Measurements from ENCODE around the gene AFAP1L2. TPM values are rescaled to one million over a fixed set of nuclear protein-coding genes. Genes with fewer than 3 reads are reported as not detected.

The AFAP1L2 gene
- total RNA-seq, 1 donor: 0.18 TPM

- H3K4me3 ChIP-seq (ENCODE audit: low read depth, low read length): no peak overlapping the region
- TF ChIP-seq, protein P1, sequence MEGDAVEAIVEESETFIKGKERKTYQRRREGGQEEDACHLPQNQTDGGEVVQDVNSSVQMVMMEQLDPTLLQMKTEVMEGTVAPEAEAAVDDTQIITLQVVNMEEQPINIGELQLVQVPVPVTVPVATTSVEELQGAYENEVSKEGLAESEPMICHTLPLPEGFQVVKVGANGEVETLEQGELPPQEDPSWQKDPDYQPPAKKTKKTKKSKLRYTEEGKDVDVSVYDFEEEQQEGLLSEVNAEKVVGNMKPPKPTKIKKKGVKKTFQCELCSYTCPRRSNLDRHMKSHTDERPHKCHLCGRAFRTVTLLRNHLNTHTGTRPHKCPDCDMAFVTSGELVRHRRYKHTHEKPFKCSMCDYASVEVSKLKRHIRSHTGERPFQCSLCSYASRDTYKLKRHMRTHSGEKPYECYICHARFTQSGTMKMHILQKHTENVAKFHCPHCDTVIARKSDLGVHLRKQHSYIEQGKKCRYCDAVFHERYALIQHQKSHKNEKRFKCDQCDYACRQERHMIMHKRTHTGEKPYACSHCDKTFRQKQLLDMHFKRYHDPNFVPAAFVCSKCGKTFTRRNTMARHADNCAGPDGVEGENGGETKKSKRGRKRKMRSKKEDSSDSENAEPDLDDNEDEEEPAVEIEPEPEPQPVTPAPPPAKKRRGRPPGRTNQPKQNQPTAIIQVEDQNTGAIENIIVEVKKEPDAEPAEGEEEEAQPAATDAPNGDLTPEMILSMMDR (IDR thresholded peaks at IDR 0.05; ENCODE audit: insufficient read depth, low read length): no peak
Measured at GRCh38 chr10:114327537-114328440, 76.5 kb downstream of the AFAP1L2 start.

GRCh38 chr10:114326795-114327194, 77.5 kb downstream of the AFAP1L2 start:
- TF ChIP-seq, protein P1 (IDR thresholded peaks at IDR 0.05; ENCODE audit: insufficient read depth, low read length): no peak
- no peak for DNase-seq (ENCODE audit: low read depth)
- no peak overlapping the region for H3K4me3 ChIP-seq (ENCODE audit: low read depth, low read length)

More at GRCh38 chr10:114327537-114328440, 76.5 kb downstream of the AFAP1L2 start:
- DNase-seq (ENCODE audit: low read depth): no peak

- TF ChIP-seq, protein P1 (IDR thresholded peaks at IDR 0.05; ENCODE audit: insufficient read depth, low read length): no peak
- no peak overlapping the region for H3K4me3 ChIP-seq (ENCODE audit: low read depth, low read length)
- no peak for DNase-seq (ENCODE audit: low read depth)
Measured at GRCh38 chr10:114323023-114323422, 81.3 kb downstream of the AFAP1L2 start.

GRCh38 chr10:114322344-114322743, 82.0 kb downstream of the AFAP1L2 start:
- H3K4me3 ChIP-seq (ENCODE audit: low read depth, low read length): no peak overlapping the region
- DNase-seq (ENCODE audit: low read depth): no peak
- TF ChIP-seq, protein P1 (IDR thresholded peaks at IDR 0.05; ENCODE audit: insufficient read depth, low read length): no peak

DNA sequence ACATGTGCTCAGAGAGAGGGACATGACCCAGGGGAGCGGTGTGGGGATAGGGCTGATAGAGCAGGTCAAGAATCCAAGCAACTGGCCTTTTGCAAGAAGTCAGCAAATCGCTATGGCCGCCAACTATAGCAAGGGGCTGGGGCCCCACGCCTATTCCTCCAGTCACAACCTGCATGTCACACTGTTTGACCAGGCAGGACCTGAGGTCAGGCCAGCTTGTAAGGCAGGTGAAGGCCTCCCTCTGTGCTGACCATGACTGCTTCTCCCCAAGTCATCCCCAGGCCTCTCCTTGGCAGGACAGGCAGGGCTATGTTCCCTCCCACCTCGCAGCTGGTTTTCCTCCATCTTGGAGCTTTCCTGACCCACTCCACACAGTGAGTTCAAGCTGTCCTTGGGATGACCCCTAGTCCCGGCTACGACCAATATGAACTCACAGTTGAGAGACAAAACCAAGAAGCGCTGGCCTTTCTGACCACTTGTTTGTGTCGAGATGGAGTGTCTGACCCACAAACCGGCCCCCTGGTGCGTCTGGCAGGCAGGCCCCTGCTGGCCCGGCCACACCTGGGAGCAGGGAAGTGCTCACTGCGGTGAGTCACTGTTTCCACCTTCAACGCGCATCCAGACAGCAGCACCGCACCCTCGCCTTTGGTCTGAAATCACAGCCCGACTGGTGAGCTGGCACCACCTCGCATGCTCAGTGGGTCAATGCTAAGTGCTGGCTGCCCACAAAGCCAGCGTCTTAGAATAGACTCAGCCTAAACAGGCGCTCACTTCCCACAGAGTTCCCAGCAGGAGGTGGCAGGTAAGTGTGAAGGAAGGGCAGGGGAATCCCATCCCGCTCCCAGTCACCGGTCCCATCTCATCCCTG, 83.8 kb downstream of the AFAP1L2 start:
- TF ChIP-seq, protein P1 (IDR thresholded peaks at IDR 0.05; ENCODE audit: insufficient read depth, low read length): no peak
- no peak for DNase-seq (ENCODE audit: low read depth)
- H3K4me3 ChIP-seq (ENCODE audit: low read depth, low read length): no peak overlapping the region

DNA sequence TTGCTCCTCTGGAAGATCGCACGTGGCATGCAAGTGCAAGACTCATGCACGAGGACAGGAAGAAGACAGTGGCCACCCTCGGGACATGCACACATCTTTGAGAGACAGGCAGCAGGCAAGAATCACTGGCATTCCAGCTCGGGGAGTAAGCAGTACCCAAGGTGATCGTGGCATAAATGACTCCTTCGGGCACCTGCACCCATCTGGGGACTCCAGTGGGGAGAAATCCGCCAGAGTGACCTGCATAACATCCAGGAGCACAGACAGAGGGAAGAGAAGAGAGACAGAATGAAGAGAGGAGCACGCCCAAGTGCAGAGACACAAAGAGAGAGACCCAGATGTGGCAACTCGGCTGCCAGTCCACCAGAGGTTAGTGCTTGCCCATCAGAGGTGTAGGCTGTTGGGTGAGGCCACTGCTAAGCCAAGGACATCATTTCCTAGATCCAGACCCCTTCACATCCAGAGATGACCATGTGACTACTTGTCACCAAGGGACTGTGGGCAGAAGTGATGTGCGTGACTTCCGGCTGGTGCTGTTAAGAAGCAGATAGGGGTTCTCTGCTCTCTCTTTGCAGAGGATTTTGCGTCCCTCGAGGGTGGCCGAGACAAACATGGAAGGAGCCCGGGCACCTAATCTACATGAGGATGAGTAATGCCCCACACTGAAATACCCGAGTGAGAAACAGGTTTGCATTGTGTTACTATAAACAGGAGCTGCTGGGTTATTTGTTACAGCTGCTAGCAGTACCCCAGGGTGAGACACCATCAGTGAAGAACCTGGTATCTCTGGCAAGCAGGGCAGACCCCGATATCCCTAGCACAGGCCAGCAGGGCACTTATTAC, 84.7 kb downstream of the AFAP1L2 start:
- no peak overlapping the region for H3K4me3 ChIP-seq (ENCODE audit: low read depth, low read length)
- TF ChIP-seq, protein P1 (IDR thresholded peaks at IDR 0.05; ENCODE audit: insufficient read depth, low read length): no peak
- DNase-seq (ENCODE audit: low read depth): no peak
